HG03060 (cell line): ENCODE measurements around the gene EGFLAM.

Experiments used
- ATAC-seq: cut with Tn5 transposase; IDR thresholded peaks from one replicate; pipeline ENCODE4 v1.9.1; 2021; ENCODE audit warnings: low read depth, moderate number of reproducible peaks; ENCODE audit not compliant: unreplicated experiment

Gene EGFLAM

DNA sequence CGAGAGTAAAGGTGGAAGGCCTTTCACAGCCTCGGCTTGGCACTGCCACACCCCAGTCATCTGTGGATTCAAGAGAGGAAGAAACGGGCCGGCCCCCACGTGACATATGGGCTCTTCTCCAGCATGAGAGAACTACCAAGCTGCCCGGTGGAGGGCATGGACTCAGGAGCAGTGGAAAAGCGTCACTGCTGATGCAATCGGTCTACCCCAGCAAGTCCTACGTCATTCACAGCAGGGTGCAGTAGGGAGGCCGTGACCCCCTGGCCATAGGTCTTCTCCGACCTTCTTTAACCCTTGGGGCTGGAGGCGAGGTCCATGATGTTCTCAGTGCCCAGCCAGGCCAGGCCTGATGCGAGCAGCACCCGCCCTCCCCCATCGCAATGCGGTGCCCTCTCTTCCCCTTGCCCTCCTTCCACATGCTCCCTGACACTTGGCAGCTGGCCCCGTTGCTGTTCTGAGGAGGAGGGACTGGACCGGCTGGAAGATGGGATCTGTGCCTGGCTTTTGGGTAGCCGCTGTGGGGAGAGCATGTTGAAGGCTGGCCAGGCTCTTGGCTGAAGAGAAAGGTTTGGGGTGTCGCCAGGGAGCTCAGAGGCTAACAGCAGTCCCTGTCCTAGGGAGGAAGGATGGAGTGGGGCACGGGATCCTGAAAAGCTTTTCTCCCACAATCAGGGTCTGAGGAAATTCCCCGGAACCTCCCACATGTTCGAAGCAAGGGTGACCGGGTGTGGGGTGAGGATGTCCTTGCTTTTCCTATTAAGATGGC lies 208.2 kb downstream of the EGFLAM start:
- no peak for ATAC-seq

DNA sequence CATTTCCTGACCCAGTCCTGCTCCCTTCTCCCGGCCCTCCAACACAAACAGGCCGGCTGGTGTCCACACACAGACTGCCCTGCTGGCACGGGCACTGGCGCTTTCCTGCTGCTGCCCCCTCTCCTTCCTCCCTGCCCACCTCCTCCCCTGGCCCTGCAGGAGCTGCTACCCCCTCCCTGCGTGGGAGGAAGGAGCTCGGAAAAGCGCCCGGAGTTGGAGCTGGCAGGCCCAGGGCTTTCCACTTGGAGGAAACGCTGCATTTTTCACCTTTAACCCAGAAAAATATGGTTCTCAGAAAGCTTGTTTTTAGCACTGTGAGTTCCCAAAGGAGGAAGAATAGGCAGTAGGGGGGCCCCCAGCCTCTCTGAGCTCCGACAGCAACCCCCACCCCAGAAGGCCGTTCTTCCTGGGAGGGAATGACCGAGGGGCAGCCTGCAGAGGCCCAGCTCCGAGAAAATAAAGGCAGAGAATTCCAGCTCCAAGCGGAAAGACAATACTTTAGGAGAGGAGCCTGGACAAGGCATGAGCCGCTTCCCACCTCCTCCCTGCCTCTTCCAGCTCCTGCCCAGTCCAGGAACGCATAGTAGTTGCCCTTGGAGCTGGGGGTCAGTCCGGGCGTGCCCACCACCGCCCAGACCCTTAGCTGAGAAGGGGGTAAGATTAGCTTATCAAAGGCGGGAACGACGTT lies 209.1 kb downstream of the EGFLAM start:
- ATAC-seq, result no peak

DNA sequence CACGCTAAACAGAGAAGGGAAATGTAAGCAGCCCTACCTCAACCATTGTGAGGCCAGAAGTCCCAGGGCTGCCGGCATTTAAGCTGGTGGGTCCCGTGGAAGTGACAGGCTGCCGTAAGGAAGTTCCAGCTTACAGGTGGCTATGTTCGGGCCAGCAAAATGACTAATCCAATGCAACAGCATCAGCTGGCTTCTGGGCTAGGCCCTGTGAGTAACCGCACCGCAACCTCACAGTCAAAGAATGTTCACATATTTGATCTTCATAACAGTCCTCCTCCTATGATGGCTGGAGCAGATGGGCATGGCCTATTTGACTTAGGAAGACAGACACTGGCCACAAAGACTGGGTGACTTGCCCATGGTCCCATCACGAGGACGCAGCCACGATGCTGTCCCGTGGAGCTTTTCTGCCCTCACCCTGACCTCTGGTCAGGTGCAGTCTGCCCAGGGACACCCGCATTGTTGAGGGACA lies 209.9 kb downstream of the EGFLAM start:
- ATAC-seq, result no peak

DNA sequence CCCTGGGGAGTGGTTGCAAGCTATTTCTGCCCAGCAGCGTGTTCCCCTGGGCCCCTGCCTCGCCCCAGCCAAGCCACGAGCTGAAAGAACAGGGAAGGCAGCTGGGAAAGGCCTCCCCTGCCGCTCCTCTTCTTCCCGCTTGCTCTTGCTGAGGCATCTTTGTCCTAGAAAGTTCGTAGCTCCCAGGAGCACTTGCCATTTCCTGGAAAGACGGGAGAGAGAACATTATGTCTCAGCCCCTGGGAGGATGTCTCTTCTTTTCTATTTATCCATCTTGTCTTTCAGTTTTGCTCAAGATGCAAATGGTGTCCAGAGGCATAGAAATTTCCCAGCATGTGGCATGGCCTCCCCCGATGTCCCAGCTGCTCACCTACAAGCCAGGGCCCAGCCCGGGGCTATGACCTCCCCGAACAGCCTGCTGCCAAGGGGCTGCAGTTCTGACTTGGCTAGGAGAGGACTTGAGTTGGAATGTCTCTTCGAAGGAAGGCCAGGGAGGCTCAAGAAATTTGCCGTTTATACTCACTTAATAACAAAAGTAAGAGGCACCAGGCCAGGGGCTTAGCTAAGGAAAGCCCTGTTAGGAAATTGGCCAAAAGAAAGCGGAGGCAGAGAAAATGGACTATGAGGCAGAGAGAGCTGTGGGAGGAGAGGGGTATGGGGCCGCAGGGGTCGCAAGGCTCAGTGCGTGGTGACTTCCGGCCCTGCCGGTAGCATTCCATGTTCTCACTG lies 210.8 kb downstream of the EGFLAM start:
- ATAC-seq, result no peak

DNA sequence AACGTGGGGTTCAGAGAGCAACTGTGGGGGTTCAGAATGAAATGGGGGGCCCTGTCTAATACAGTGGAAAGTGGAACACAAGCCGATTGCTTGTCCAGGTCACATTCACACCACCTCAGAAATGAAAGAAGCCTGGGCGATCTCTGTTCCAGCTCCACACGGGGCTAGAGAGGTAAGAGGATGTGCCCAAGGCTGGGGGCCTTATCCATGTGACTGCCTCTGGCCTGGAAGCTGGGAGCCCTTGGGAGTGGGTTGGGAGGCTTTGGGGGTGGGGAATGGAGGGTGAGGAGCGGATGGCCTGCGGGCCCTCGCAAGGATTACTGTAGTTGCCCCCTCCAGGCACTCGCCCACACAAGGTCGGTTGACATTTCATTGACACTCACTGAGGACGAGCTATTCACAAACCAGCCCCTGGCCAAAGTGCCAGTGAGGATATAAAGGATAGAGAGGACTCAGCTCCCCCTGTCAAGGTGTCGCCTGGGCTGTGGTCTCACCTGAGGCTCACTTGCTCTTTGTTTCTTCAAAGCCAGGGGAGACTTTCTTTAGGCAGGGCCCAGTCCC lies 211.4 kb downstream of the EGFLAM start:
- ATAC-seq, result no peak

DNA sequence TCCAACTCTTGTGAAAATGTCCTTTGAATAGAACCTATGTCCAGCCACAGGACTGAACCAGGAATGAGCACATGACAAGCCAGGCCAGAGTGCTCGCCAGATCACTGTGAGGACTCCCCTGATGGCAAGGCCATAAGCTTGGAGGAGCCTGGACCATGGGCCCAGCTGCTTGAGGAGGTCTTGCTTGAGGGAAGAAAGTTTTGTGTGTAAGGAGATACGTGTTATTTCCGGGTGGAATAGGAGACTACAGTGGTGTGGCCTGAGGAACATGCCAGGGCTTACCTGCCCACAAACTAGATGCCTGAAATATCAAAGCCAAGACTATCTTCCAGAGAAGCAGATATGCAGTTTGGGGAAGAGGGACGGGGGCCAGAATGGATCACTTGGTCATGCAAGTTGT lies 213.3 kb downstream of the EGFLAM start:
- no peak for ATAC-seq

DNA sequence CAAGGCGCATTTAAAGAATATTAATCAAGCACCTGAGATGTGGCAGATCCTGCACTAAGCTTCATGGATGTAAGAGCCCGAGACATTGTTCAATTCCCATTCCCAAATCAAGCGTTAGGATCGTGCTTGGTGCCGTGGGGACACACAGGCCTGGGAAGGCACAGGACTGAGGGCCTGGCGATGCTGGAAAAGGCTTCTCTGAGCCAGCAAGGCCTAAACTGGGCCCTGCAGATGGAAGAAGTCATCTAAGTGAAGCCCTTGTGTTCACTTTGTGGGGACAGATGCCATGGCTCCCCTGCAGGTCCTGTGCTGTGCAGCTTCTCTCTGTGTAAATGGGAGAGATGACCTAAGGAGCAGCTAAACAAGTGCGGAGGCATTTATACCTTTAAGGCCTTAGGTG lies 214.2 kb downstream of the EGFLAM start:
- no peak for ATAC-seq

DNA sequence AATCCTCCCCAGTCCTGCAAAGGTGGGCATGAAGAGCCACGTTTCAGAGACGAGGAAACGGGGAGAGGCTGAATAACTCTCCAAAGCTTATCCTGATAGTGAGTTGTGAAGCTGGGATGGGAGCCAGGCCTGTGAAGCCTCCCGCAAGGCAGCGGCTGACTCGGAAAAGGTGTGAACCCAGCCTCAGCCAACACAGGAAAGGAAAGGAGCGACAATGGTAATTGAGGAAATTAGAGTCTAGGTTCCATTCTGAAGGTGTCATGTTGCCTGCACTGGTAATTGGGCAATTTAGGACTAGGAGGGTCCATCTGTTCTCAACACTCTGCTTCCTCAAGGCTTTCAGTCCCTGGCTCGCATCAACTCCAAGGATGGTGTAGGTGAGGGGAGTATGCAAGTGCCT lies 214.6 kb downstream of the EGFLAM start:
- ATAC-seq, result no peak

DNA sequence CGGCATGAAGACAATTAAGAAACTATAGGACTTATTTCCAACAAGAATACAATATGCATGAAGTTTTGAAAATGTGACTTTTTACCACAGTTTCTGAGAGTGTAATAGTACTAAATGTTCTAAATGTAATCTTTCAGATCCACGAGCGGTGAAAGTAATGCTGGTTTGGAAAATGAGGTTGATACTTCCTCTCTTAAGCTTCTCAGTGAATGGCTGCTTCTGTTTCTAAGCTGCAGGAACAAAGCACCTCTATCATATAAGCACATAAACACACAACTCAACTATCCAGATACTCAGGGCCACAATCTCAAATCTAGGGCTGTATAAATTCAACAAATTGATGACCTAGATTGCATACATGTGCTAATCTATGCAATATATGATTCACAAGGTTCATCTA lies 219.8 kb downstream of the EGFLAM start:
- ATAC-seq, result no peak

DNA sequence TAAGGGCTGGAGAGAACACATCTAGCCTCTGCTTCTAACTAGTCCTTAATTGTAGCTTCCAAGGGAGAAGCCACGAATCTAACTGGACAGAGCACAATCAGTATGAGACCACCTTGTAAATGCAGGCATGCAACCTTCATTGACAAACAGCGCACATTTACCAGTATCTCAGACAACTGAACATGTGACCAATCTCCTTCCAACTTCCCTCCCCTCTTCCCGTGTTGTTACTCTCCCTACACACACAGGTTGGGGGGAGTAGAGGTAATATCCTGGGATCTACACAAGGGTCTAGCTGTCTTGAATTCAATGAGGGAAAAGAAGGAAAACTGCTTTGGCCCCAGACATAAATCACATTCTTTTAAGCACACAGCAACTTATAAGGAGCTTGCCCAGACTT lies 220.5 kb downstream of the EGFLAM start:
- no peak for ATAC-seq

DNA sequence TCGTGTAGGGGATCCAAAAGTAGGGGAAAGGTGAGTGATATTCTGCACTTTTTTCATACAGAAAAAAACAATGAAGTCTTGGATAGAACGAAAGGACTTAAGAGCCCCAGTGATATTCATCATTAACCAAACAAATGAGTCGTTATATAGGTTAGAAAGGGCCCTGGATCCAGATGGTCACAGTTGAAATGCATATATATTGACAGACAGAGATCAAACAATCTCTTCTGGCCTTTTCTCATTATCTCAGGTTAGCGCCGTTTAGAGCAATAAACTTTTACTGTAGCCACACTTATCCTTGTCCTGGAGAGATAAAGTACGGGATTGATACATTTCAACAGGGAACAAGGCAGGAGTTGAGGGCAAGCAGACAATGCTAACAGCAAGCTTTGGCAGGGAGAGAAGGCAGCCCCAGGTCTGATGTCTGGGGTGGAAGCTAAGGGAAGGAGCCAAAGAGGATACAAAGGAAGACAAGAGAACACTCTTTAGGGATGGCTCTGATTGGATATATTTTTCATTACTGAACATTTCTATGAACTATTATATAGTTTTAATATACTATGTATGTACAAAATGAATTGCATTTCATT lies 221.1 kb downstream of the EGFLAM start:
- no peak for ATAC-seq

DNA sequence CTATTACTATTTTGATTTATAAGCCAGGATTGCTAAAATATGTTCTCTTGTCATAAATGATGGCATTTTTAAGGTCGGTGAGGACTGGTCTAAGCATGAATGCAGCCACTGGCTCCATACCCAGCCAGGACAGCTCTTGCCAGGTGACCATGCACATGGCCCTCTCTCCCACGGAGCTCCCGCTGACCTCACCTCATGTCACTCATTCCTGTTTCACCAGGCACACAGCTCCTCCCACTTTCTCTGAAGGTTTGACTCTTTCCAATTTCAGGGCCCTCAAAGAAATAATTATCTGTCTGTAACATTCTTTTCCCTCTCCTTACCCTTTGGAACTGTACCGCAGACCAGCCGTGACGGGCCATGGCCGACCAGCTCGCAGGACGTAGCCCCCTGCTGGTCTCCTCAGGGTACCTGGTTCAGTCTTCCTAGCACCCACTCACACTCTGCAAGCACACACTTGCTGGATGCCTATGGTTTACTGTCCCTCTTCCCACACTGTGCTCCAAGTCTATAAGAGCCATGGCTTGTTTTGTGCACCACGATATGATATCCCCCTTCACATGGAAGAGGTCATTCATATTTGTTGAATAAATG lies 225.5 kb downstream of the EGFLAM start:
- no peak for ATAC-seq

DNA sequence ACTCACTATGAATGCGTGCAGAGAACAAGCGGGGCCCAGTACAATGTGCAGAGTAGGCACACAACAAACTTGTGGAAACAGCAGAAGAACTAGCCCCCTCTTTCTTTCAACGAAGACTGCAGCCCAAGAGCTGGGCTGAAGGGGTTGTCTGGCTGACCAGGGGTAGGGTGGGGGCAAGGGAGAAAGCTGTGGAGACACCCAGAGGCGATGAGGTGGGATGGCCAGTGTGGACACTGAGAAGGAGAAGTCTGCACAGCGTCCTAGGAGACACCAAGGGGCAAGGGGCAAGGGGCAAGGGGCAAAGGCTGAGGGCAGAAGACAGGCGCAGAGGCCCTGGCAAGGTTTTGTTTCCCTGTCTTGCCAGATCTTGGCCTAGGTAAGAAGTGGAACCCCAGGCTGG lies 235.8 kb downstream of the EGFLAM start:
- ATAC-seq, result no peak

DNA sequence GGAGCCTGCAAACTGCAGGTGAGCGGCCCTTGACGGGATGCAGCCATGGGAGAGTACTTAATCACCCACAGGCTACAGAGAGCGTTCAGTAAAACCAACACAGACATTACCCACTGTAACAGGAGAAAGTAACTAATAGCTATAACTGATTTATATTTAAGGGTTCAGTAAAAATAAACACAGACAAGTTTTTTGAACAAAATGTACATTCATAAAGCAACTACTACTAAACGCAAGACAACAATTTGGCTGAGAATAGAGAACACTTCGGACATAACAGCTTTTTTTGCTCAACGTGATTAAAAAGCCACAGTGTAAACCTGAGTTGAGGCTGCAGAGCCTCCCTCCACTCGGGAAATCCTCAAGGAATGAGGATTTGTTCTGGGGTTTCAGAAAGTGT lies 236.4 kb downstream of the EGFLAM start:
- no peak for ATAC-seq

DNA sequence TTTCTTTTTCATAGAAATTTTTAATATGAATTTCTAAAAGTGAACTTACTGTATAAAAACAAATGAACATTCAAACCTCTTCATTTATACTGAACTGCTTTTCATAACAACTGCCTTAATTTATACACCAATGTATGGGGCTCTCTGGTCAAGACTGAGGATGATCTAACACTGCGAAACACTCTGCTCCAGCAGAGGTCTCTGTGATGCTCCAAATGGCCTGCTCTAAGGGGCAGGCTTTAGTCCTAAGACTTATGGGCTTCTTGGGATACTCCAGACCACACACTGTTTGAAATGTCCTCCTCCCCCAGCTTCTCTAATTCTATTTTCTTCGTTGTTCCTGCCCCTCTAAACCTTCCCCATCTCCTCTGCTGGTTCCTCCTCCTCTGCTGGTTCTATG lies 239.6 kb downstream of the EGFLAM start:
- no peak for ATAC-seq

DNA sequence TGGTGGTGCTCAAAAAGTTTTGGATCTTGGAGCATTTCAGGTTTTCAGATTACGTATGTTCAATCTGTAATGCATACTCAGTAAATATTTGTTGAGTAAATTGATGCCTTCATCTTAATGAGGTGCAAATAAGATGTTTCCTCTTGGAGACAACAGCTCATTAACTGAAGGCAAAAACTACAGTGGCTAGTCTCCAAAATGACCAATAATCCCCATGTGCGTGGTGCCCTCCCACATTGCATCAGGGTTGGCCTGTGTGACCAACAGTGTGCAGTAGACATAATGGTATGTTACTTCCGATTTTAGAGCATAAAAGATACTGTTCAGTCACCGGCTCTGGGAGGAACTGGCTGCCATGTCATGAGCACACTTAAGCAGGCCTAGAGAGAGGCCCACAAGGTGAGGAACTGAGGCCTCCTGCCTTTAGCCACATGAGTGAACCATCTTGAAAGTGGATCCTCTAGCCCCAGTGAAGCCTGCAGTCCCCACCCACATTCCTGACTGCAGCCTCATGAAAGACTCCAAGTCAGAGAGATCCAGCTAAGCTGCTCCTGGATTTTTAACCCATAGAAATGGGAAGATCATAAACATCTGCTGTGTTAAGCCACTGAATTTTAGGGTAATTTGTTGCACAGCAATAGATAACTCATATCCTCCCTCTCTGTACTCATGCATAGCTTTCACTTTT lies 242.4 kb downstream of the EGFLAM start:
- ATAC-seq, result no peak

DNA sequence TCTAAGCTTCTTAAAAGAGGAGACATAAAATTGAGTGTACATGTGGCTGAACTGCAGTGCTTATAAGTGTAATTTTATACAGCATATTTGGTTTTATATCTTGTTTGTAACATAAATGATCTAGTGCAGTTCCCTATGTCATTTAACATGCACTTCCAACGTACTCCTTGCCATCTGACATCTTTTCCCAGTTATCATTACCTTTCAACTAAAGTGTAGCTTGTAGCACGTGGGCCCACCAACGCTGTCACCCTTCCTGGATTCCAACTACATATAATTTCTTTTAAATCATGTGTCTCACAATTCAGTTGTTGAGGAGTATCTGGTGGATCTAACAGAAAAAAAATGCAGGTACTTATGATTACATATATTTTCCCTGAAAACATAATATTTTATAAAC lies 247.9 kb downstream of the EGFLAM start:
- ATAC-seq, result no peak

DNA sequence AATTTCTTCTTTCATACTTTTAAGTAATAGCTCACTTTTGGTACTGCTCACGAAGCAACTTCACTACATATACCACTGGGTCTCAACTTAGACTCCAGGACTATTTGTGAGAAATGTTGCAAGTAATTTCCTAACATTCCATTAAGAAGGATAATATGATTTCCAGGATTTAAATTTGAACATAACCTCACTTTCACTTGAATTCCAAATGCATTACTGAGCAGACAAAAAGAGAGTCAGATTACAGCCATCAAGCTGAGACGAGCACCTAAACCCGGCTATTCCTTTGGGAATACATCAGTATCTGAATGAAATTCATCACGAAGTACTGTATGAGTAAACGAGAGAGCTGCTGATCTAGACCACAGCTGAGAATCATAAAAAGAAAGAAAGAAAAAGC lies 250.8 kb downstream of the EGFLAM start:
- no peak for ATAC-seq
